Measurements from ENCODE around the gene CLIC2.
"Not testable (repeated sequence)": the region's sequence is repeated elsewhere in the genome, so short reads cannot be mapped to it uniquely, and the experiment has no call there.

Gene CLIC2

DNA sequence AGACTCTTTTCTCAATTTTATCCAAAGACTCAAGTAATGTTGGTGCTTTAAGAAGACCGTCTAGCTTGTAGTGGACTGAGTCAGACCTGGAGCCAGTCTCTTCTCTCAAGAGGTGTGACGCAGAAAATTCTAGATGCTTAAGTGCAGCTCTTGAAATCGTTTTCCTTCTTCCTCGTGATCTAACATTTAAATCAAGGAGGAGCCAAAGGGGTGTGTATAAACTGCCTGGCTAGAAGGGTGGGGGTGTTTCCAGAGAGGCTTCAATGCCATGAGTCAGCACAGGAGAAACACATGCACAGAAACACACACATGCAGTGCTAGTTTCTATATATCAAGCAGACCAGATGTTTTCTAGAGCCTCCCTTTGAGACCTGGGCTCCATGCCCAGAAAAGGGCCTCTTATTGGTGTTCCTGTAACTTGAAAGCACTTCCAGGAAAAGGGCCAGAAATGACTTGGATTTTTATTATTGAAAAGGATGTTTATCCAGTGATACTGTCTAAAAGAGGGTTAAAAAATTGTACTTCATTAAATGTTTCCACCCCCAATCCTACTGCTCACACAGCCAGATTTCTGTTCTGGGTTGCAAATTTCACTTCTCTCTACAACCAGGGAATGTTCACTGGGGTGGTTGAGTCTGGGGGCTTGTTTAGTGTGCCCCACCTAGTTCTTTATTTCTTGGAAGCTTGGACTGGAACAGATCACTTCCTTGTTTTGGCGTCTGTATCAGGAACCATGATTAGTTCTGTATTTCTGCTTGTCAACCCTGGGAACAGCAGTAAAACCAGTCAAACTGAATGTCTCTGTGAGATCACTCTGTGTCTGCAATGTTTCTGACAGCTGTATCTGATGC, at the start of gene CLIC2:
CLIC2 (minus strand) TSS at position 129 of the 851 bp plus-strand sequence. CDS start 187 bp downstream, outside the sequence.
- in situ Hi-C loops (cut with MboI; ENCODE audit: low sequenced_read_pairs), result no loop called here

DNA sequence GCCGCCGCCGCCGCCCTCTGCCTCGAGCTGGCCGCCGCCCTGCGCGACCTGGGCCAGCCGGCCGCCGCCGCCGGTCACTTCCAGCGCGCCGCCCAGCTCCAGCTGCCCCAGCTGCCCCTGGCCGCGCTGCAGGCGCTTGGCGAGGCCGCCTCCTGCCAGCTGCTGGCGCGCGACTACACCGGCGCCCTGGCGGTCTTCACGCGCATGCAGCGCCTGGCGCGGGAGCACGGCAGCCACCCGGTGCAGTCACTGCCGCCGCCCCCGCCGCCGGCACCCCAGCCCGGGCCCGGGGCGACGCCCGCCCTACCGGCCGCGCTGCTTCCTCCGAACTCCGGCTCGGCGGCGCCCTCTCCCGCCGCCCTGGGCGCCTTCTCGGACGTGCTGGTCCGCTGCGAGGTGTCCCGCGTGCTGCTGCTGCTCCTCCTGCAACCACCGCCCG, 48.1 kb upstream of the CLIC2 start:
- in situ Hi-C loops (cut with MboI; ENCODE audit: low sequenced_read_pairs), result not testable (repeated sequence)

DNA sequence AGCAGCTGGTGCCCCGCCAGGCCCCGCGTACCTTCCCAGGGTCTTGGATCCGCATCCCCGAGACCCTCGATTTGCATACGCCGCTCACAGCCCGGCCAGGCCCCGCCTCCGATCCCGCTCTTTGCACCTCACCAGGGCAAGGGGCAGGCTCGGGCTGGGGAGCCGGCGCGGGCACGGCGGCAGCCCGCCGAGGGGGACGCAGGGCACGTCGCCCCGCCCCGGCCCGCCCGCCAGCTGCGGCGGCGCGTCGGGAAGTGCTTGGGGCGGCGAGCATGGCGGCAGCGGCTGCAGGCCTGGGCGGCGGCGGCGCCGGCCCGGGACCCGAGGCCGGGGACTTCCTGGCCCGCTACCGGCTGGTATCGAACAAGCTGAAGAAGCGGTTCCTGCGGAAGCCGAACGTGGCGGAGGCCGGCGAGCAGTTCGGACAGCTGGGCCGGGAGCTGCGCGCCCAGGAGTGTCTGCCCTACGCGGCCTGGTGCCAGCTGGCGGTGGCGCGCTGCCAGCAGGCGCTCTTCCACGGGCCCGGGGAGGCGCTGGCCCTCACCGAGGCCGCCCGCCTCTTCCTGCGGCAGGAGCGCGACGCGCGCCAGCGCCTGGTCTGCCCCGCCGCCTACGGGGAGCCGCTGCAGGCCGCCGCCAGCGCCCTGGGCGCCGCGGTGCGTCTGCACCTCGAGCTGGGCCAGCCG, 47.6 kb upstream of the CLIC2 start, which contains the start of gene F8A2:
F8A2 (plus strand) TSS at position 253 of the 686 bp plus-strand sequence; CDS start at position 273, 20 bp downstream.
- in situ Hi-C loops (cut with MboI; ENCODE audit: low sequenced_read_pairs), result not testable (repeated sequence)

DNA sequence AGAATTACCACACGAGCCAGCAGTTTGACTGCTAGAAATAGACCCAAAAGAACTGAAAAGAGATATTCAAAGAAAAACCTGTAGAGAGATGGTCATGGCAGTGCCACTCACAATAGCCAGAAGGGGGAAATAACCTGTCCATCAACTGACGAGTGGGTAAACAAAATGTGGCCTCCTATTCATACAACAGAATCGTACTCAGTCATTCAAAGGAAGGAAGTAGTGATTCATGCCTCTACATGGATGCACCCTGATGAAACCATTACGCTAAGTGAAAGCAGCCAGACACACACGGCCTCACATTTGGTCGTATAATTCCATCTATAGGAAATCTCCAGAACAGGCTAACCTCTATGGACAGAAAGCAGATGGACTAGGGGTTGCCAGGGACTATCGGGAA, 45.4 kb upstream of the CLIC2 start:
- in situ Hi-C loops (cut with MboI; ENCODE audit: low sequenced_read_pairs), result not testable (repeated sequence)

DNA sequence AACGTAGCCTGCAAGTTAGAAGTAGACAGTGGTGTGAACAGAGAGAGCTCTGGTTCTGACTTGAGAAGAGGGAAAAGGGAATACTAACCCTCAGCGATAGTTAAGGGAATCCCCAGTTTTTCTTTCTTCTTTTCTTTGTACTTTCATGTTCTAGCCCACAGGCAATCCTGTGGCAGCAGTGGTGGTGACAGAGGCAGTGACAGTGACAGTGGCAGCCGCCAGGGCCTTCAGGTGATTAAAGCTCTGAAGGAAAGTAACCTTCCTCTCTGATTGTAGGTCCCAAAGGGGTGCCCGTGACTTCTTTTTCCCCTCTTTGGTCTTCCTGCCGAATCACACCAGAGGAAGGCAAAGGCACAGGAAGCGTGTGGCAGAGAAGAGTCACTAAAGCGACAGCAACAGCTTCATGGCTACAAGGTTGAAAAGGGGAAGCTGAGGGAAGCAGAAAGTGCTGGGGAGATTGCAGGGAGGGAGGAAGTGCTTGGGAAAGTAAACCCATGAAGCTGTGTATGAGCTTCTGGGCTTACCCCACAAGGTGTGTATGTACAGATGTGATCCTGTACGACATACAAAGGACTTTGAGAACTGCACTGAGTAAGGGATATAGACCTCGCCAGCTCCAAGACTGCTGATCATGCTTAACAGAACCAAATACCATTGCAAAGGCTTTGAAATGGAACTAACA, 39.5 kb upstream of the CLIC2 start:
- in situ Hi-C loops (cut with MboI; ENCODE audit: low sequenced_read_pairs), result not testable (repeated sequence)

DNA sequence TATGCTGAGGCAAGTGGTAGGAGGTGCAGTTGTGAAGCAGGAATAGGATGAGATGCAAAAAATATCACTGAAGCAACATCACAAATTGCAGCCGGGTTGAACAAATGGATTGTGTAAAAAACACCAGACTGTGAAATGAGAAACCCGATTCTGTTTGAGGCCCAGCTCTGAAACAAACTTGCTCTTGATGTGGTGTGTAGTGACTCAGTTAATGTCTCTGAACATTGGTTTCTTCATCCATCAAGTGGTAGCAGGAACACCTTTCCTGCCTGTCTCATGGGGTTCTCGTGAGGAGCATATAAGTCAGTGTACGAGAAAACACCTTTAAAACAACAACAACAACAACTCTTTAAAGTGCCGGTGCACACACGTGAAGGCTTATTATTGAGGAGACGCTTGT, 29.3 kb upstream of the CLIC2 start:
- in situ Hi-C loops (cut with MboI; ENCODE audit: low sequenced_read_pairs), result not testable (repeated sequence)

DNA sequence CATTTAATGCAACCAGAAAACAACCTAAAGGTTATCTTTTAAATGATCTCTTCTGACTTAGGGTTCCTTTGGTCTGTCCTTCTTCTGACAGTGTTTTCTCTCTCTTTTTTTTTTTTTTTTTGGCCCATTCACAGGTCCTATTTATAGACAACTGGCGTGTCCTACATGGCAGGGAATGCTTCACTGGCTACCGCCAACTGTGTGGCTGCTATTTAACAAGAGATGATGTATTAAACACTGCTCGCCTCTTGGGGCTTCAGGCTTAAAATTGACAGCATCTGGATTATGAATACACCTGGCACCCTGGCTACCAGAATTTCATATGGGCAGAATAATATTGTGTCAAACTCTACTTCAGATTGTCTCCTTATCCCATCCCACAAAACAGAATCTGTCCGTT, 15.0 kb upstream of the CLIC2 start:
- in situ Hi-C loops (cut with MboI; ENCODE audit: low sequenced_read_pairs), result not testable (repeated sequence)

DNA sequence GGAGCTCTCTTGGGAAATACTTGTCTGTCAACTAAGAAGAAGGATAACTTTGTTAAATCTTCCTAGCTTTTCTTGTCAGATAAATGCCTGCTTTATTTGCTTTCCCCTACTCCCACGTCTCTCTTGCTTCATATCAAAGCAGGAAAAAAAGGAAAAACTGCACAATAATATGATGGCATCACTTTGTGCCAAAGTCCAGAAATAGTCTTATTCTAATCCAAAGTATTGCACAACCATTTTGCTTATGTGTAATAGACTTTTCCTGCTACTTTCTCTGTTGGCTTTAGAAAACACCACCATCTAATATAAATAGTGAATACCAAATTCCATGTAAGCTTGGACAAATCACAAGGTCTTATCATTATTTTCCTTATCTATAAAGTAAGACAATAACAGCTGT, 11.3 kb upstream of the CLIC2 start:
- in situ Hi-C loops (cut with MboI; ENCODE audit: low sequenced_read_pairs), result not testable (repeated sequence)

DNA sequence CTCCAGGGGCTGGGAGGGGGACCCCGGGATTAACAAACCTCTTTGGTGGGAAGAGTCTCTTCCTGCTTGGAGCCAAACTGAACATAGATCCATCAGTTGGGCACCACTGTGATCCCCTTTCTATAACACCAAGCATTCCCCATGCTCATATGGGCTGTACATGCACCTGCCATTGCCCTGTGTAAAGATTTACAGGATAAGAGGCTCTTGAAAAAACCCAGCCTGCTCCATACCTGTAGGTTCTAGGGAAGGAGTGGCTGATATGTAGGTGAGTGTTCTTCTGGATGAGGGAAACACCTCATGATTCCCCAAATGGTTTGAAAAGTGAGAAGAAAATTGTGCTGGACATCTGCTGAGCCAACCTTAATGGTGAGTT, 911 bp upstream of the CLIC2 start:
- in situ Hi-C loops (cut with MboI; ENCODE audit: low sequenced_read_pairs), result not testable (repeated sequence)

DNA sequence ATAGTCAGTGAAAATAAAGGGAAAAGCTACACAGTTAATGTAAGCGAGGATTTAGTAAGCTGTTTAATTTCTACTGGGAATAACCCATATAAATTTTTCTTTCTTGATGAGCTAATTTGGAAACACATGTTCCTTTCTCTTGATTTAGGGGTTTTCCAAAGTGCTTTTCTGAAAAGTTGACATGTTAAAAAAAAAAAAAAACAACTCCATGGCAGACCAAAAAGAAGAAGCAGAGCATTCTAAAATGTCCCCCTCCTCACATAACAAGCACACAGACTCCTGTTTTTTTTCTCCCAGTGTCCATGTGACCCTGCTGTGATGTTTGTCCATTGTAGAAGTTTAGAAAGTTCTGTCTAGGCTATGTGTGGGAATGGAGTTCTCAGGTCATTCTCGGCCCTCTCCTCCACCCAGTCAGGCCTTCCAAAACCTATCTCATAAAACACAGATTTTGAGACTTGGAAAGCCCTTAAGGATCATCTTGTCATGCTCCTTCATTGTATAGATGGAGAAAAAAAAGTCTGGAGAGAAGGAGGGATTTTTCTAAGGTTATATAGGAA, 792 bp downstream of the CLIC2 start:
- in situ Hi-C loops (cut with MboI; ENCODE audit: low sequenced_read_pairs), result no loop called here

DNA sequence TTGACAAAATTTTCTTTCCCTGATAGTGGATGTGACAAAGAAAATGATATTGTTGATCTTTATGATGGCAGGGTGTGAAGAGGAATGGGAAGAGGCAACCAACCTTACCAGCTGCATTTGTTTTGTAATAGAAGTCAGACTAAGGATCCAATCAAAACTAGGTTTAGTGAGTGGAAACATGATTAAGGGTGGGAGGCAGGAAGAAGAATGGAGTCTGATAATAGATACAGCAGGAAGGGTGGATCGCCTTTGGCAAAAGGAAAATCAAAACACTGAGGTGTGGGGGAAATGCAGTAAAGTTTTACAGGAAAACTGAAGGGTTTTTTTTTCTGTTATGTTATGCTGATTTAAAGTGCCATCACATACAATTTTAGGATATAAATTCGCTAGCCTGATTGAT, 3.4 kb downstream of the CLIC2 start:
- in situ Hi-C loops (cut with MboI; ENCODE audit: low sequenced_read_pairs), result no loop called here

DNA sequence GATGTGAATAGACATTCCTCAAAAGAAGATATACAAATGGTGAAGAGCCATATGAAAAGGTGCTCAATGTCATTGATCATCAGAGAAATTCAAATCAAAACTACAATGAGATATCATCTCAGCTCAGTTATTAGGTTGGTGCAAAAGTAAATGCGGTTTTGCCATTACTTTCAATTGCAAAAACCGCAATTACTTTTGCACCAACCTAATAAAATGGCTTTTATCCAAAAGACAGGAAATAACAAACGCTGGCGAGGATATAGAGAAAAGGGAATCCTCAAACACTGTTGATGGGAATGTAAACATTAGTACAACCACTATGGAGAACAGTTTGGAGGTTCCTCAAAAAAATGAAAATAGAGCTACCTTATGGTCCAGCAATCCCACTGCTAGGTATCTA, 5.1 kb downstream of the CLIC2 start:
- in situ Hi-C loops (cut with MboI; ENCODE audit: low sequenced_read_pairs), result no loop called here

DNA sequence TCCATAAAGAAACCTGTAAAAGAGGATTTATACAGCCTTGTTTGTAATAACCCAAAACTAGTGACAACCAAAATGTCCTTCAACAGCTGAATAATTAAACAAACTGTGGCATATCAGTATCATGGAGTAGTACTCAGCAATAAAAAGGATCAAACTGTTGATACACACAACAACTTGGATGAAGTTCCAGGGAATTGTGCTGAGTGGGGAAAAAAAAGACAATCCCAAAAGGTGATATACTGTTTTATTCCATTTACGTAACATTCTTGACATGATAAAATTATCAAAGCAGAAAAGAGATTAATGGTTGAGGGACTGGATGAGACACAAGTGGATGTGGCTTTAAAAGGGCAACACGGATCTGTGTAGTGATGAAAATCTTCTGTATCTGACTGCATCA, 7.8 kb downstream of the CLIC2 start:
- in situ Hi-C loops (cut with MboI; ENCODE audit: low sequenced_read_pairs), result no loop called here

DNA sequence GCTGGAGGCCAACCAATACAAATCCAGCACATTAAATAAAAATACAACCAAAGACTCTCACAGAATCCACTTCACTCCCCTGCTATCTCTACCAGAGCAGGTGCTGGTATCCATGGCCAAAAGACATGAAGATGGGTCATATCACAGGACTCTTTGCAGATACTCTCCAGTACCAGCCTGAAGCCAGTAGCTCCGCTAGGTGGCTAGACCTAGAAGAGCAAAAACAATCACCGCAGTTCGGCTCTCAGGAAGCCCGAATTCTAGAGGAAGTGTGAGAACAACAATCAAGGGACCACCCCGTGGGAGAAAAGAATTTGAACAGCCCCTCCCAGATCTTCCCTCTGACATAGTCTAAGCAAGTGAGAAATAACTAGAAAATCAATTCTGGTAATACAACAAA, 20.2 kb downstream of the CLIC2 start:
- in situ Hi-C loops (cut with MboI; ENCODE audit: low sequenced_read_pairs), result no loop called here

DNA sequence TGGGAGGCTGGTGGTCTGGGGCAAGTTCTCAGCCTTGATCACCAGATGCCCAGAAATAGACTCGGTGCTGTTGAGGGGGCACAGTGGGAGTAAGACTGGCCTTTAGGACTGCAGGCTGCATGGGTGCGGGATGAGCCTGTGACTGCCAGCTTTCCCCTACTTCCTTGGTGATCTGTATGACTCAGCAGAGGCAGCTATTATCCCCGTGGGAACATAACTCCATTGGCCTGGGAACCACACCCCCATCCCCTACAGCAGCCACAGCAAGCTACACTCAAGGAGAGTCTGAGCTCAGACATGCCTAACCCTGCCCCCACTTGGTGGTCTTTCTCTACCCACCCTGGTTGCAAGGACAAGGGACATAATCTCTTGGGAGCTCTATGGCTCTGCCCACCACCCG, 20.6 kb downstream of the CLIC2 start:
- in situ Hi-C loops (cut with MboI; ENCODE audit: low sequenced_read_pairs), result no loop called here

DNA sequence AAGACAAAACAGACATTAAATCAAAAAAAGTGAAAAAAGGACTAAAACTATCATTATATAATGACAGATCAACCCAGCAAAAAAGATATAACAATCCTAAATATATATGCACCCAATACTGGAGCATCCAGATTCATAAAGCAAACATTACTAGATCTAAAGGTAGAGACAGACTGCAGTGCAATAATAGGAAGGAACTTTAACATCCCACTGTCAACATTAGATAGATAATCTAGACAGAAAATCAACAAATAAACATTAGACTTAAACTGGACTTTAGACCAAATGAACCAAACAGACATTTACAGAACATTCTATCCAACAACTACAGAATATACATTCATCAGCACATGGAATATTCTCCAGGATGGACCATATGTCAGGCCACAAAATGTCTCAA, 40.6 kb downstream of the CLIC2 start:
- in situ Hi-C loops (cut with MboI; ENCODE audit: low sequenced_read_pairs), result no loop called here

DNA sequence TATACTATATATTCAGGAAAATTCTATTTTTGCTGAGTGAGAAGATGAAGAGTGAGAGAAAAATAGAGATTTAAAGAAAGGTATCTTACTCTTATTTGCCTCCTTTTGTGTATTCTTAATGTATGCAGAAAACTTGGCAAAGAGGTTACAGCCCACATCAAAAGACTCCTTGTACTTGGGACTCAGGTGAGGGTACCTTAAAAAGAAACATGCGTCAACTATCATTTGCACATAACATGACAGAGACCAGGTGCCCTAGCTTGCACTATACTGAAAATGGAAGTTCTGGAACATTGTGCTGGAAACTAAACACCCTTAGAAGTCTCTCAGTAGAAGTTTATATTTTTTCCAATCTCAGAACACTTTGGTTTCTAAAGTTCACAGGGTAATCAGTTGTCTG, 54.5 kb downstream of the CLIC2 start:
- in situ Hi-C loops (cut with MboI; ENCODE audit: low sequenced_read_pairs), result no loop called here

DNA sequence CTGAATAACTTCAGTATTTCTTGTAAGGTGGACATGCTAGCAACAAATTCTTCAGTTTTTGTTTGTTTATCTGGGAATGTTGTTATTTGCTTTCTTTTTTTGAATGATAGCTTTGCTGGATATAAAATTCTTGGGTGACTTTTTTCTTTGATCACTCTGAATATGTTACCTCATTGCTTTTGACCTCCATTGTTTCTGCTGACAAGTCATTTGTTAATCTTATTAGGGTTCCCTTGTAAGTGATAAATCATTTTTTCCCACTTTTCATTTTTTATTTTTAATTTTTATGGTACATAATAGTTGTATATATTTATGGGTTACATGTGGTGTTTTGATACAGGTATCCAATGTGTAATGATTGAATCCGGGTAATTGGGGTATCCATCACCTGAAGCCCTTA, 63.4 kb downstream of the CLIC2 start:
- in situ Hi-C loops (cut with MboI; ENCODE audit: low sequenced_read_pairs), result no loop called here

DNA sequence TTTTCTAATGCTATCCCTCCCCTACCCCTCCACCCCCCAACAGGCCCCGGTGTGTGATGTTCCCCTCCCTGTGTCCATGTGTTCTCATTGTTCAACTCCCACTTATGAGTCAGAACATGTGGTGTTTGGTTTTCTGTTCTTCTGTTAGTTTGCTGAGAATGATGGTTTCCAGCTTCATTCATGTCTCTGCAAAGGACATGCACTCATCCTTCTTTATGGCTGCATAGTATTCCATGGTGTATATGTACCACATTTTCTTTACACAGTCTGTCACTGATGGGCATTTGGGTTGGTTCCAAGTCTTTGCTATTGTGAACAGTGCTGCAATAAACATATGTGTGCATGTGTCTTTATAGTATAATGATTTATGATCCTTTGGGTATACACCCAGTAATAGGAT, 66.4 kb downstream of the CLIC2 start:
- in situ Hi-C loops (cut with MboI; ENCODE audit: low sequenced_read_pairs), result not testable (repeated sequence)

DNA sequence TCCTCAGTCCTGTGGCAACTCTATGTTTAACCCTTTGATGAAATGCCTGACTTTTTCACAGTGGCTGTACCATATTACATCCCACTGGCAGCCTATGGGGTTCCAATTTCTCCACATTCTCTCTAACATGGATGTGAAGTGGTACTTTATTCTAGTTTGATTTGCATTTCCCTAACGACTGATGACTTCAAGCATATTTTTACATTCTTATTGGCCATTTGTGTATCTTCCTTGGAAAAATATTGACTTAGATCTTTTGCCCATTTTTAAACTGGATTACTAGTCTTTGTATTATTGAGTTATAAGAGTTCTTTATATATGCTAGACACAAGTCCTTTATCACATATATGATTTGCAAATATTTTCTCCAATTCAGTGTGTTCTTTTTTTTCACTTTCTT, 68.0 kb downstream of the CLIC2 start:
- in situ Hi-C loops (cut with MboI; ENCODE audit: low sequenced_read_pairs), result no loop called here
